Vagina (tissue), 2 donors: ENCODE data around the gene FANCE.

Source experiments
- CTCF ChIP-seq, 3 experiments: fragments of 450-650 bp in 2 of 3; fragments of 200-600 bp in 1 of 3; sonication (generic) in 1 of 3; IDR thresholded peaks; one replicate each; pipeline ENCODE4 v1.5.1; 2017 to 2019; ENCODE audit warnings: antibody characterized with exemption in 3 of 3, mild to moderate bottlenecking in 2 of 3, moderate library complexity in 2 of 3
- POLR2AphosphoS5 ChIP-seq, 2 donors: sonication (generic); formaldehyde crosslinking; IDR thresholded peaks; one replicate each; pipeline ENCODE4 v1.9.0; 2017; ENCODE audit warnings: antibody characterized with exemption in 2 of 2, mild to moderate bottlenecking in 2 of 2, low read depth in 1 of 2; ENCODE audit not compliant: insufficient read depth in 1 of 2

DNA sequence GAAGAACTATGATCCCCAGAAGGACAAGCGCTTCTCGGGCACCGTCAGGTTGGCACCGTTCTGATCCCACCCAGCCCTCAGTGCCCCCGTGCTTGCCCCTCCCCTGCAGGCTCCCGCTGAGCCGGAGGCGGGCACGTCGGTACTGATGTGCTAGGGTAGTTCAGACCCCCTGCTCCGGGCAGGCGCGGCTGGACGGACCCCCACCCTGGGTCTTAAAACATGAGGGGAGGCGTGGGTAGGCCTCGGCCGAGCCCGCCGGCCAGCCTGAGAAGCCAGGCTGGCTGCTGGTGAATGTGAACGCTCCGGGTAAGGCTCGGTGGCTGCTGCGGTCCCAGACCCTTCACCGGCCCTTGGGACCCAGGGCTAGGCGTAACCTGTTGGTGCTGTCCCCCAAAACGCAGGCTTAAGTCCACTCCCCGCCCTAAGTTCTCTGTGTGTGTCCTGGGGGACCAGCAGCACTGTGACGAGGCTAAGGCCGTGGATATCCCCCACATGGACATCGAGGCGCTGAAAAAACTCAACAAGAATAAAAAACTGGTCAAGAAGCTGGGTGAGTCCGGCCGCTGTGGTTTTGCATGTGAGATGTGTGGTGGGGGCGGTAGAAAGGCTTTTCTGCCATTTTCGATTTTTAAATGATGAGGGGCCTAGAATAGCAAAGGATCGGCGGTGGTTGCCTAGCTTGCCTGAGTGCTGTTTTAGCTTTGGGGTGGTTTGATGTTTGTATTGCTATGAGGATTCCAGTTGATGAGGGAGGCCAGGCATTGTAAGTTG, 17.0 kb downstream of the FANCE start:
- TF ChIP-seq POLR2AphosphoS5 (IDR thresholded peaks at IDR 0.05; ENCODE audit: insufficient read depth in 1 of 2, low read depth in 1 of 2) (no peak), CTCF (IDR thresholded peaks at IDR 0.05) (no peak)
